Activated T-helper 9 cell treated with anti-CD3 and anti-CD28 coated beads, Interleukin-2, amount 50 U/mL, for 16 hours (primary cell): ENCODE data around the gene ADH1A.
"Not testable (repeated sequence)": the region's sequence is repeated elsewhere in the genome, so short reads cannot be mapped to it uniquely, and the experiment has no call there.

Experiments used
- DNase-seq: peaks from one replicate; pipeline ENCODE4 v3.0.0-alpha.2; 2020; ENCODE audit warnings: low read depth

The ADH1A gene

GRCh38 chr4:99290848-99291786, at the start of gene ADH1A:
Gene ADH1A (minus strand): TSS chr4:99290985. CDS start chr4:99290914, 71 bp downstream.
- no peak for DNase-seq

- DNase-seq = no peak
Measured at GRCh38 chr4:99339172-99339571, 48.4 kb upstream of the ADH1A start.

GRCh38 chr4:99336553-99336952, 45.8 kb upstream of the ADH1A start:
- DNase-seq = no peak

DNA sequence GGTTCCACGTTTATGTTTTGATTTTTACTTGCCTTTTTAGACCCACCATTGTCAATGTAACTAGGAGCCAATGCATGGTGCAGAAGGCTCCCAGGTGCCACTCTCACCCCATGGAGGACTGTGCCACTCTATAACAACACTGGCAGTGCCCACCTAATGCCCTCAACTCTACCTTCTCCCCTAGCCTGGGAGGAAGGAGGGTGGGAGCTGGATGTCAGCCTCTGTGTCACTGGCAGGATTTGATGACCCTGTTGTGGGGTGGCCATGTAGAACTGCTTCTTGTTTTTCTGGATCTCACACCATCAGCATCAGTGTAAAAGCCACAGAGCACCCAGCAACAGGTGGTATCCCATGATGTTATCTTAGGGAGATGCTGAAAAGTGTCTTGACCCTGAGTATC, 44.1 kb upstream of the ADH1A start:
- no peak for DNase-seq

GRCh38 chr4:99330648-99331047, 39.9 kb upstream of the ADH1A start:
- no peak for DNase-seq

GRCh38 chr4:99329876-99330275, 39.1 kb upstream of the ADH1A start:
- DNase-seq = no peak

GRCh38 chr4:99324979-99325378, 34.2 kb upstream of the ADH1A start:
- no peak for DNase-seq

DNA sequence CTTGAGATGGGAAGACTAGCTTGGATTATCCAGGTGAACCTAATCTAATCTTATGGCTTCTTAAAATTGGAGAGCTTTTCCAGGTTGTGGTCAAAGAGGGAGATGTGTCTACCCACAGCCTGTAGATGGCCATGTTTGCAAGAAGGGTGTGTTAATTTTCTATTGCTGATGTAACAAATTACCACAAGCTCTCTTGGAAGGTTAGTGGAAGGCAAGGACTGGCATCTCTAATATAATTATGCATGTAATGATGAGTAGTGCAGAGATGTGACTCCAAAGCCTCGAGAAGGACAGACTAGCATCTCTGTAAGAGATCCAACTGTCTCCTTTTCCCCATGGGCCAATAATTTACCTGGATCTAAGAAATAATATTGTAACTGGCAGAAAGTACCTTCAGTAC, 33.6 kb upstream of the ADH1A start:
- DNase-seq = no peak

DNA sequence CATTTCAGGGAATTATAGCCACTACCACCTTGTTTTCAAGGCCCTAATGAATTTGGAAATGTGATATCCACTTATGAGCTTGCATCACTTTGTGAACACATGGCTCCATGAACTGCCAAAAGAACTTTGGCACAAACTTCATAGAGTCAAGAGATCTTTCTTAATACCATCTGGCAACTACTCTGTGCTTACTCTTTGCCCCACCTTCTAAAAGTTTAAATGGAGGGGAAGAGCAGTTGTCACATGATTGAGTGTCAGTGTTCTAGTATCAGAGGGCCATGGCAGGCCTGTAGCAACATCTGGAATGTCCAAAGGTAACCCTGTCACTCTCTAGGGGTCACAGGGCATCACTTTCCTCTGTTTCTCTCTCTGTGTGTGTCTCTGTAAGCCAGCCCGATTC, 33.0 kb upstream of the ADH1A start:
- no peak for DNase-seq

DNA sequence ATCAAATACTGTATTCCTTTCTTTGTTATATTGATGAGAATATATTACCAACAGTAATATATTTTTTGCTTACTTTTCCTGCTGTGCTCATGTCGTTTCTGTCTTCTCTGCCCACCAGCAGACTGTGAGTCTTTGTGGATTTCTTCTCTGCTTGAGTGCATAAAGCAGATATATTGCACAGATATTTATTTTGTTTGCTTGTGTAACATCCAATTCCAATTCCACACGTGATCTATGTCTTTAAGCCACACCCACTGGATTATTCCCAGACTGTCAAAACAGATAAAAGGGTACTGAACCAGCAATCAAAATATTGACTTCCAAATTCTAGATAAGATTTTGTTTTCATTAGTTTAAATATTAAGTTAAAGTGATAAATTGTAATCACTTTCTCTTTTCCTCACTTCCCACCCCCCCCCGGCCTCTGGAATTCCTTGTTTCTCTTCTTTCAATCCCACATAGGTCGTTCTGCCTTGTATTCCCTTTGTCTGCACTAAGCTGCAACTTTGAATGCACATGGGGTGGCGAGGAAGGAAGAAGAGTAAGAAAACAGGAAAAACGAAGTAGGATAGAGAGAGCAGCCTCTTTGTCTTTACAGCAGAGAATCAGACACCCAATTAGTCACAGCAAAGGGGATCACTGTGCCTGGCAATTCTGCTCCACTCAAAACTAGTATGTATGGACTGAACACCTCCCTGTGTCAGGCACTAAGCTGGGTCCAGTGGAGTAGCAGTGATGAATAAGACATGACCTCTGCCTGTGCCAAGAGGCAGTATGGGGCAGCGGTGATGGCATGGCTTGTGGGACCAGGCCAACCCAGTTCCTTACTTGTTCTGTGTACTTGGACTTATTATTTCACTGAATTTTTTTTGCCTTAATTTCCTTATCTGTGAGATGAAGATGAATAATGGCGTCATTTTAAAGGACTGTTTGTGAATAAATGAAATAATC, 30.7 kb upstream of the ADH1A start, which contains the start of gene ADH1B:
Gene ADH1B (minus strand): TSS at position 161 of the 951 bp plus-strand sequence. CDS start 70 bp downstream, at position 91.
- DNase-seq = no peak

- DNase-seq = not testable (repeated sequence)
Measured at GRCh38 chr4:99317811-99318210, 27.0 kb upstream of the ADH1A start.

DNA sequence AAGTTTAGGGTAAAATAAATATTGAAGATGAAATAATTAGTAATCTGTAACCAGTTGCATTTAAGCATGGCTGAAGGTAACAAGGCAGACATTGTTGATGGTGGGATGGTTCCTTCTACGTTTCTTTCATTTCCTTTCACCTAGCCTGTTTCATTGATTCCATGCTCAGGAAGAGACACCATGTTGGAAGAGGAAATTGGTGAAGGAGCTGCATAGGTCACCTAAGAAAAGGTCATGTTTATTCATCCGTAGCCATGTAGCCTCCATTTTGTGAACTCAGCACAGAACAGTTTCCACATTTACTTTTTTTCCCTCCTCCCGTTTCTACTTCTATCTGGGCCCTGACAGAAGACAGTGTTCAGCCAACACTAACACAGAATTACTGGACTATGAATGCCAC, 26.6 kb upstream of the ADH1A start:
- no peak for DNase-seq

DNA sequence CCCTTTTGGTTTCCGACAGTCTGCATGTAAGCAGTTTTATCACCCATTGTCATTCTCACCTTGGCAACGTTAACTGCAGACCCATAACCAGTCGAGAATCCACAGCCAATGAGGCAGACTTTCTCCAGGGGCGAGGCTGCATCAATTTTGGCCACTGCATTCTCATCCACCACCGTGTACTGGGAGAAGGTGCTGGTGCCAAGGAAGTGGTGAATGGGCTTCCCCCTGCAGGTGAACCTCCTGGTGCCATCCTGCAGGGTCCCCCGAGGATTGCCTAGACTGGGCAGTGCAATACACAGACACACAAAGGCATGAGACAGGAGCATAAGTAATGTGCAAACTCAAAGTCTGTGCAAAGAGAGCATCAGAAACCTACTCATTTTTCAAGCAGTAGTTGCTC, 25.1 kb upstream of the ADH1A start:
- no peak for DNase-seq

GRCh38 chr4:99314211-99314610, 23.4 kb upstream of the ADH1A start:
- no peak for DNase-seq

DNA sequence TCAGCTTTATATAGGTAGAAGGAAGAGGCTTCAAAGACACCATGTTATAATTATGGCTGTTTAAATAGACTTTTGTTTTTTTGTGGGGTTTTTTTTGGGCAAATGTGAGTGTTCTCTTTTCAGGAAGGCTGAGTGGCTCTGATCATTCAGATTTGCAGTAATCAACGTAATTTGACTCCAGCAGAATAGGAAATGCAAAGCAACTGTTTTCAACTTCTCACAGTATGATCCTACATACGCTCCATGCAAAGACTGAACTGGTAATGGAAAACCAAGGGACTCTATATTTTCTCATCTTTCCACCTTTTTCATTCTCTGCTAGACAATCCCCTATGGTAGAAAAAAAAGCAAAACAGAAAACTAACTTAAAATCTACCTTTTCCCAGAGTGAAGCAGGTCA, 19.6 kb upstream of the ADH1A start:
- DNase-seq = no peak

- DNase-seq = no peak
Measured at GRCh38 chr4:99305638-99306400, 15.0 kb upstream of the ADH1A start.

GRCh38 chr4:99301376-99302164, 10.8 kb upstream of the ADH1A start:
- no peak for DNase-seq

- no peak for DNase-seq
Measured at GRCh38 chr4:99300934-99301333, 10.1 kb upstream of the ADH1A start.

DNA sequence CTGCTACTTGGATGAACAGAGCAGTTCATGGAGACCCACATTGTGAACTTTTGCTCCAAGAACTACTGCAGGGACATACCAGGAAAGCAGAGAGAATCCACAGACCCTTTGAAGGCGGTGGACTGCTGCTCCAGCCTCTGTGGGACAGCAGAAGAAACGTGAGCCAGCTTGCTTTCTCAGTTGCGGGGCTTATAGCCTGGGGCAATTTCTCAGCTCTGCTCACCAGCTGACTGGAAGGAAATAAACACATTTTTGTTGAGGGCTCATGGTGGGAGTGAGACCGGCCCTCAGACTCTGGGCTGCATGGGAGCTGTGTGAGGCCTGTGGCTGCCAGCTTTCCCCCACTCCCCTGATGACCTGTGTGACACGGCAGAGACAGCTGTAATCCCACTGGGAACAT, 2.6 kb upstream of the ADH1A start:
- DNase-seq = no peak

- DNase-seq = no peak
Measured at GRCh38 chr4:99285387-99285786, 5.4 kb downstream of the ADH1A start.

- no peak for DNase-seq
Measured at GRCh38 chr4:99282731-99283130, 8.1 kb downstream of the ADH1A start.
